ENCODE results near the gene PSMD14.
A peak's percentile ranks its signal among the peaks of the same experiment; 100 is the strongest.
"Not testable (repeated sequence)": the region's sequence is repeated elsewhere in the genome, so short reads cannot be mapped to it uniquely, and the experiment has no call there.

PSMD14 gene

DNA sequence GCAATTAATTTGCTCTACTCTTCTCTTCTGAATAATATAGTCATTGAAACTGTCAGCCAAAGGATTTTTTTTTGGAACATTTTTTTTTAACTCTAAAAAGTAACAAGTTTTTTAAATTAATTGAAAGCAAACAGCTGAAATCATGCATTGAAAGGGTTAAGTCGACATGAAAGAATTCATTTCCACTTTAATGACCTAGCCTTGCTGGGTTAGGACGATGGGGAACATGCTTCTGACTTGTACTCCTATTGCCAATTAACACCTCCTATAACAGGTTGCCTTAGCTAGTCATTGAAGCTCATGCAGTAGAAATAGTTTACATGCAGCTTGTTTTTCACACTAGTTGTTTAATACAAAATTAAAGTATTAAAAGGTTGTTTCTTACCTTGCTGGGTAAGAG is 47.8 kb downstream of the PSMD14 start:
- TF ChIP-seq, protein P1, sequence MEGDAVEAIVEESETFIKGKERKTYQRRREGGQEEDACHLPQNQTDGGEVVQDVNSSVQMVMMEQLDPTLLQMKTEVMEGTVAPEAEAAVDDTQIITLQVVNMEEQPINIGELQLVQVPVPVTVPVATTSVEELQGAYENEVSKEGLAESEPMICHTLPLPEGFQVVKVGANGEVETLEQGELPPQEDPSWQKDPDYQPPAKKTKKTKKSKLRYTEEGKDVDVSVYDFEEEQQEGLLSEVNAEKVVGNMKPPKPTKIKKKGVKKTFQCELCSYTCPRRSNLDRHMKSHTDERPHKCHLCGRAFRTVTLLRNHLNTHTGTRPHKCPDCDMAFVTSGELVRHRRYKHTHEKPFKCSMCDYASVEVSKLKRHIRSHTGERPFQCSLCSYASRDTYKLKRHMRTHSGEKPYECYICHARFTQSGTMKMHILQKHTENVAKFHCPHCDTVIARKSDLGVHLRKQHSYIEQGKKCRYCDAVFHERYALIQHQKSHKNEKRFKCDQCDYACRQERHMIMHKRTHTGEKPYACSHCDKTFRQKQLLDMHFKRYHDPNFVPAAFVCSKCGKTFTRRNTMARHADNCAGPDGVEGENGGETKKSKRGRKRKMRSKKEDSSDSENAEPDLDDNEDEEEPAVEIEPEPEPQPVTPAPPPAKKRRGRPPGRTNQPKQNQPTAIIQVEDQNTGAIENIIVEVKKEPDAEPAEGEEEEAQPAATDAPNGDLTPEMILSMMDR (IDR thresholded peaks at IDR 0.05; ENCODE audit: low read depth, low read length): no peak
- H3K4me3 ChIP-seq (replicated peaks in 1 of 2; ENCODE audit: low read depth in 2 of 2, low read length in 2 of 2): no peak overlapping the region
- DNase-seq (ENCODE audit: low read depth in 2 of 2): no peak

DNA sequence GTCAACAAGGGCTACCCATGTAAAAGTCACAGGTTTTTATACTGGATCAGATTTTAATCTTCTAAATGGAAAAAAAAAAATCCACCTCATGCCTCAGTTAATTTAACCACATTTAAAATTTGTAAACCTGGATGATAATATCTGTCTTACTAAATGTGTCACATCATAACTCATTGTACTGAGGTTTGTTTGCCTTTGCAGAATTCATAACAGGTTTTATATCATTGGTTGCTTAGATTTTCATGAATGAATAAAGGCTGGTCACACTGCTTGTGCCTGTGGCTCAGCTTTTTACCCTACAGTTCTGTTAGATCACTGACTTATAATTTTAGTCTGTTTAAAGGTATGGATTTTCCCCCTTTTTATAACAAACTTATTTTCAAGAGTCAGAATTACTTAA is 48.9 kb downstream of the PSMD14 start:
- no peak for DNase-seq (ENCODE audit: low read depth in 2 of 2)
- H3K4me3 ChIP-seq (replicated peaks in 1 of 2; ENCODE audit: low read depth in 2 of 2, low read length in 2 of 2): no peak overlapping the region

DNA sequence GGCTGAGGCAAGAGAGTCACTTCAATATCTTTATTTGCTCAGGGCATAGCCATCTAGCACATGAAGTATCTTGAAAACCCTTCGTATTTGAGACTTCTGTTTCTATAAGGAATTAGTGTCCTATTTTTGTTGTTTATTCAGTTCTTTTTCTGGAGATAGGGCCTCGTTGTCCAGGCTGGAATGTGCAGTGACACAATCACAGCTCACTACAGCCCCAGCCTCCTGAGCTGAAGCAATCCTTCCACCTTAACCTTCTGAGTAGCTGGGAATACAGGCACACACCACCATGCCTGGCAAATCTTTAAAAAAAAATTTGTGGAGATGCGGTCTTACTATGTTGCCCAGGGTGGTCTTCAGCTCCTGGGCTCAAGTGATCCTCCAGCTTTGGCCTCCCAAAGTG is 50.6 kb downstream of the PSMD14 start:
- DNase-seq (ENCODE audit: low read depth in 2 of 2): peak in 1 of 2 donors; percentile 35
- TF ChIP-seq, protein P1 (IDR thresholded peaks at IDR 0.05; ENCODE audit: low read depth, low read length): no peak
- no peak overlapping the region for H3K4me3 ChIP-seq (replicated peaks in 1 of 2; ENCODE audit: low read depth in 2 of 2, low read length in 2 of 2)

More for the DNA sequence above, 48.9 kb downstream of the PSMD14 start:
- TF ChIP-seq, protein P1 (IDR thresholded peaks at IDR 0.05; ENCODE audit: low read depth, low read length): no peak

DNA sequence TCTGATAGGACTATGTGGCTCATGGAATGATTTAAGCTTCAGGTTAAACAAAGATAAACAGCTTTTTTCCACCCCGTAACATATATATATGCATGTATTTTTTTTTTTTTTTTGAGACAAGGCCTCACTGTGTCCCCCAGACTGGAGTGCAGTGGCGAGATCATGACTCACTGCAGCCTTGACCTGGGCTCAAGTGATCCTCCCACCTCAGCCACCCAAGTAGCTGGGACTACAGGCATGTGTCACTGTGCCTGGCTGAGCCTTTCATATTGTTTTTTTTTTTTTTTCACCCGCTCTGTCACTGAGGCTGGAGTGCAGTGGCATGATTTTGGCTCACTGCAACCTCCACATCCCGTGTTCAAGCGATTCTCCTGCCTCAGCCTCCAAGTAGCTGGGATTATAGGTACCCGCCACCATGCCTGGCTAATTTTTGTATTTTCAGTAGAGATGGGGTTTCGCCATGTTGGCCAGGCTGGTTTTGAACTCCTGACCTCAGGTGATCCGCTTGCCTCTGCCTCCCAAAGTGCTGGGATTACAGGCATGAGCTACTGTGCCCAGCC is 52.0 kb downstream of the PSMD14 start:
- peak in 1 of 2 donors; percentile 22 for DNase-seq (ENCODE audit: low read depth in 2 of 2)
- not testable (repeated sequence) for H3K4me3 ChIP-seq (replicated peaks in 1 of 2; ENCODE audit: low read depth in 2 of 2, low read length in 2 of 2)

DNA sequence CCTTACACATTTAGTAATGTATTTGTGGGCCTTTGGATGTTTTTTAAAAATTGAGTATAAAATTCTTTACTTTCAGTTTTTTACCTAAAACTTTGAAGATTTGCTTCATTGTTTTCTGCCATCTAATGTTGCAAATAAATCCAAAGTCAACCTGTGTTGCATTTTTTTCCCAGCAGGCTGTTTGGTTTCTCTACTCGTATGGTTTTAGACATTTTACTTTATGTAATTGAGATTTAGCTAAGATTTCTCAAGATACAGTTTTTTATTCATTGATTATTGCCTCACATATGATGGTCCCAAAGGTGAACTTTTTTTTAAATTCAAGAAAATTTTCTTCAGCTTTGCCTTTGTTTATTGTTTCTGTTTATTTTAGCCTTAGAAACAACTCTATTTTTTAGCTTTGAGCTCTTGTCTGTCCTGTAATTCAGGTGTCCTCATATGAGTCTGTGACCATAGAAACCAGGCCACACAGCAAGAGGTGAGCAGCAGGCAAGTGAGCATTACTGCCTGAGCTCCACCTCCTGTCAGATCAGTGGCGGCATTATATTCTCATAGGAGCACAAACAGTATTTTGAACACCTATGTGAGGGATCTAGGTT is 54.4 kb downstream of the PSMD14 start:
- no peak overlapping the region for H3K4me3 ChIP-seq (replicated peaks in 1 of 2; ENCODE audit: low read depth in 2 of 2, low read length in 2 of 2)
- no peak for DNase-seq (ENCODE audit: low read depth in 2 of 2)
- TF ChIP-seq, protein P1 (IDR thresholded peaks at IDR 0.05; ENCODE audit: low read depth, low read length): no peak

DNA sequence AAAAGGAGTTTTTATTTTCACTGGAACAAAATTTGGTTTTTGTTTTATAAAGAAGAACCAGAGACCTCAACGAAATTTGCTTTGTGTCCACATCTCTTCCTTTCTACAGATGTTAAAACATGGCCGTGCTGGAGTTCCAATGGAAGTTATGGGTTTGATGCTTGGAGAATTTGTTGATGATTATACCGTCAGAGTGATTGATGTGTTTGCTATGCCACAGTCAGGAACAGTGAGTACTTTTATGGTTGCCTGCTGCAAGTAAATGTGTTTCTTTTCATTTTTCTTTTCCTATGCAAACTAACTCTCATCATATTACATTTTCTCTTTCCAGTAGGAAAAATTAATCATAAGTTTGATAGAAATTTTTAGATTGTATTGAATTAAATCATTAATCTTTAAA is 59.5 kb downstream of the PSMD14 start:
- TF ChIP-seq, protein P1 (IDR thresholded peaks at IDR 0.05; ENCODE audit: low read depth, low read length): no peak
- DNase-seq (ENCODE audit: low read depth in 2 of 2): no peak
- no peak overlapping the region for H3K4me3 ChIP-seq (replicated peaks in 1 of 2; ENCODE audit: low read depth in 2 of 2, low read length in 2 of 2)

DNA sequence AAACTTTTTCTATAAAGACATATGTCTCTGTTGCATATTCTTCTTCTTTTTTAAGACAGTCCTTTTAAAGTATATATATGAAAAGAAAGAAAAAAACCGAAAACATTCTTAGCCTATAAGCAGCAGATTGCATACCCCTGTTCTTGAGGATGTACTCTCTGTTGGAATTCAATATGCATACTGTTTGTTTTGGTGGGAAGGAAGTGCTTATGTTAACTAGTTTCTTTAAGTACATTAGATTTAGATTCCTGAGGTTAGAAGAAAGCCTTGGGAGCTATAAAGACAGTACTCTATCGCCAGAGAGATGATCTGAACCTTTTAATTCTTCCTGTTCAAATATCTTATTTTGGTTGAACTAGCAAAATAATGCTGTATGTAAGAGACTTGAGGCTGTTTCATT is 61.1 kb downstream of the PSMD14 start:
- TF ChIP-seq, protein P1 (IDR thresholded peaks at IDR 0.05; ENCODE audit: low read depth, low read length): no peak
- H3K4me3 ChIP-seq (replicated peaks in 1 of 2; ENCODE audit: low read depth in 2 of 2, low read length in 2 of 2): no peak overlapping the region
- DNase-seq (ENCODE audit: low read depth in 2 of 2): no peak
